Endodermal cell (in vitro differentiated cells): Measurements from ENCODE around the gene SIN3A. TPM values are rescaled to one million over a fixed set of nuclear protein-coding genes. Genes with fewer than 3 reads are reported as not detected.

ENCODE experiments used
- DNase-seq: peaks from one replicate; pipeline ENCODE4 v3.0.0-alpha.2; 2017
- H3K27ac ChIP-seq: 2 replicates; pipeline ENCODE4 v1.5.1; 2013; ENCODE audit warnings: mild to moderate bottlenecking, low read depth, low read length, moderate library complexity
- H3K27me3 ChIP-seq: 2 replicates; pipeline ENCODE4 v1.6.1; 2013; ENCODE audit warnings: mild to moderate bottlenecking, low read length, moderate library complexity; ENCODE audit not compliant: insufficient read depth, control insufficient read depth, poor library complexity, severe bottlenecking
- H3K36me3 ChIP-seq: 2 replicates; pipeline ENCODE4 v1.7.0; 2013; ENCODE audit warnings: mild to moderate bottlenecking, low read length, moderate library complexity; ENCODE audit not compliant: control insufficient read depth, insufficient read depth
- H3K4me1 ChIP-seq: one replicate; pipeline ENCODE4 v1.7.0; 2013; ENCODE audit warnings: low read length; ENCODE audit not compliant: control insufficient read depth, insufficient read depth
- H3K4me3 ChIP-seq: 2 replicates; pipeline ENCODE4 v1.5.1; 2013; ENCODE audit warnings: mild to moderate bottlenecking, low read length, moderate library complexity
- H3K9ac ChIP-seq: 2 replicates; pipeline ENCODE4 v1.6.1; 2013; ENCODE audit warnings: mild to moderate bottlenecking, low read length, moderate library complexity; ENCODE audit not compliant: poor library complexity, severe bottlenecking; ENCODE audit errors: extremely low read depth
- H3K9me3 ChIP-seq: 2 replicates; pipeline ENCODE4 v1.6.1; 2013; ENCODE audit warnings: mild to moderate bottlenecking, low read length, moderate library complexity; ENCODE audit not compliant: control insufficient read depth
- H3K27ac Mint-ChIP-seq: 2 replicates; pipeline ENCODE4 v1.8.0; 2020; ENCODE audit warnings: mixed read lengths
- H3K27me3 Mint-ChIP-seq: 2 replicates; pipeline ENCODE4 v1.8.0; 2021; ENCODE audit warnings: mild to moderate bottlenecking, mixed read lengths; ENCODE audit not compliant: insufficient read depth
- H3K36me3 Mint-ChIP-seq: 2 replicates; pipeline ENCODE4 v1.8.0; 2020; ENCODE audit warnings: low read depth, mixed read lengths
- H3K4me1 Mint-ChIP-seq: 2 replicates; pipeline ENCODE4 v1.8.0; 2020; ENCODE audit warnings: mixed read lengths
- H3K4me3 Mint-ChIP-seq: 2 replicates; pipeline ENCODE4 v1.8.0; 2020; ENCODE audit warnings: mild to moderate bottlenecking, moderate library complexity, mixed read lengths
- H3K9me3 Mint-ChIP-seq: 2 replicates; pipeline ENCODE4 v1.8.0; 2020; ENCODE audit warnings: mild to moderate bottlenecking, mixed read lengths
- CTCF ChIP-seq: fragments of 200-600 bp; sonication (generic); conservative IDR thresholded peaks from 2 replicates; pipeline ENCODE4 v1.5.0; 2021; ENCODE audit warnings: antibody characterized with exemption, mild to moderate bottlenecking
- WGBS, 2 experiments: methylation state at CpG; one replicate each; pipeline versions ENCODE4 v1.1.5 to v1.1.7; 2013; ENCODE audit warnings: missing lambda C conversion rate in 2 of 2, mixed read lengths in 1 of 2; ENCODE audit not compliant: insufficient coverage in 1 of 2, insufficient read length in 1 of 2; 5-methylcytosine and 5-hydroxymethylcytosine counted together
- microRNA-seq: library from miRNA; unstranded; fragments of <30 nt; microRNA quantifications from one replicate; pipeline ENCODE4 v1.2.0, GENCODE V29; 2020; ENCODE audit warnings: borderline microRNAs expressed
- total RNA-seq, 2 donors: library from RNA; stranded (reverse); fragmentation: NEBNext Ultra II Directional in 1 of 2; extraction: Animal tissue kit (Norgen Biotek cat#: 25700) in 1 of 2; gene quantifications; 2 replicates in 1 of 2; 3 replicates in 1 of 2; pipeline ENCODE4 v1.2.1, GENCODE V29; 2021

Gene SIN3A
- total RNA-seq, 2 donors from 2014 or later: 119 to 123 TPM

GRCh38 chr15:75325922-75326321 is 125.6 kb downstream of the SIN3A start:
- no peak for TF ChIP-seq CTCF
- H3K4me3 Mint-ChIP-seq: no peak overlapping the region
- 89 to 95% methylated on average over 1 to 4 of the region's 4 CpGs for WGBS, 2 experiments

GRCh38 chr15:75321711-75322110 is 129.8 kb downstream of the SIN3A start:
- H3K9me3 Mint-ChIP-seq: peaks cover 3% of the 10 kb centered on the region
- Histone ChIP-seq H3K27ac (no peak overlapping the region), H3K9me3 (no peaks in the 10 kb centered on the region), H3K36me3 (no peaks in the 10 kb centered on the region), H3K4me3 (no peak overlapping the region), H3K4me1 (no peaks in the 10 kb centered on the region), H3K9ac (no peak overlapping the region), H3K27me3 (no peaks in the 10 kb centered on the region)
- peaks cover 15% of the 10 kb centered on the region for H3K27me3 Mint-ChIP-seq
- H3K27ac Mint-ChIP-seq: no peak overlapping the region
- no peaks in the 10 kb centered on the region for H3K36me3 Mint-ChIP-seq
- WGBS, 2 experiments: 90 to 95% methylated on average over 6 of the region's 6 CpGs
- H3K4me1 Mint-ChIP-seq: peaks cover 1% of the 10 kb centered on the region
- no peak overlapping the region for H3K4me3 Mint-ChIP-seq
- no peak for TF ChIP-seq CTCF
- no peak for DNase-seq

More at GRCh38 chr15:75325922-75326321, 125.6 kb downstream of the SIN3A start:
- Mint-ChIP-seq H3K36me3 (no peaks in the 10 kb centered on the region), H3K27me3 (peaks cover 8% of the 10 kb centered on the region), H3K9me3 (no peaks in the 10 kb centered on the region), H3K4me1 (no peaks in the 10 kb centered on the region), H3K27ac (no peak overlapping the region)
- H3K4me1 ChIP-seq: no peaks in the 10 kb centered on the region
- no peaks in the 10 kb centered on the region for H3K27me3 ChIP-seq
- H3K4me3 ChIP-seq: no peak overlapping the region
- DNase-seq: no peak
- no peaks in the 10 kb centered on the region for H3K36me3 ChIP-seq
- no peak overlapping the region for H3K27ac ChIP-seq
- H3K9me3 ChIP-seq: no peaks in the 10 kb centered on the region
- H3K9ac ChIP-seq: no peak overlapping the region

Small RNAs within 50 kb of the gene (microRNA-seq; reads per million reads assigned to microRNA genes)
- gene MIR631: not detected

Other genes with a start within 250 kb of the SIN3A start
- gene C15orf39, start 249.8 kb downstream of the SIN3A start, total RNA-seq: 10 to 100 TPM; 19.0 to 22.2 TPM
- gene GOLGA6C, start 193.4 kb downstream of the SIN3A start, total RNA-seq: not detected
- gene GOLGA6D, start 168.9 kb downstream of the SIN3A start, total RNA-seq: under 1 TPM; 0.11 to 0.24 TPM
- 100 to 1,000 TPM; 153 to 156 TPM for gene COMMD4, start 115.6 kb downstream of the SIN3A start, total RNA-seq
- gene NEIL1, start 104.7 kb downstream of the SIN3A start, total RNA-seq: 10 to 100 TPM; 20.2 to 25.7 TPM
- gene MAN2C1, start 83.1 kb downstream of the SIN3A start, total RNA-seq: 100 to 1,000 TPM; 150 to 224 TPM
- 10 to 100 TPM; 49.1 to 53.5 TPM for gene PTPN9, start 127.6 kb upstream of the SIN3A start, total RNA-seq
- 10 to 100 TPM; 17.2 to 26.4 TPM for gene SNUPN, start 174.0 kb upstream of the SIN3A start, total RNA-seq
- gene IMP3, start 188.5 kb upstream of the SIN3A start, total RNA-seq: 10 to 100 TPM; 52.2 to 58.2 TPM
- gene SNX33, start 196.2 kb upstream of the SIN3A start, total RNA-seq: 10 to 100 TPM; 18.9 to 23.2 TPM